HG03103 (cell line): ENCODE results near the gene PLA2G6.
"Not testable (repeated sequence)": the region's sequence is repeated elsewhere in the genome, so short reads cannot be mapped to it uniquely, and the experiment has no call there.

ENCODE experiments used
- ATAC-seq: cut with Tn5 transposase; IDR thresholded peaks from one replicate; pipeline ENCODE4 v1.9.1; 2021; ENCODE audit warnings: low read depth; ENCODE audit not compliant: unreplicated experiment

Gene PLA2G6

DNA sequence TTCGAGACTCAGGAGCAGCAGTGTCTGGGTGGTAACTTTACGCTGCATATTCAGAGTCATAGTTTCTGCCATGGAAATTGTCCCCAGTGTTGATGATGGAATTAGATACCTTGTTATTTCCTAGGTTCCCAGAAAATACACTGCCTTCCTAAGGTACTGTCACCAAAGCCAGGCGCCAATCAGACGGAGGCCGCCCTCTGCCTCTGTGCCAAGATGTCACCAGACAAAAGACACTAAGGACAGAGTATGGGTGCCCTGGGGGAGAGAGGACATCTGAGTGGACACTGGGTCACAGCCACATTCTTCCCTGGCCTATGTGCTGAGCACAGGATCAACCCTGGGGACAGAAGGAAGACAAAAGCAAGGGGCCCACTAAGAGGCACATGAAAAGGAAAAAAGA is 11.2 kb downstream of the PLA2G6 start:
- ATAC-seq: no peak

DNA sequence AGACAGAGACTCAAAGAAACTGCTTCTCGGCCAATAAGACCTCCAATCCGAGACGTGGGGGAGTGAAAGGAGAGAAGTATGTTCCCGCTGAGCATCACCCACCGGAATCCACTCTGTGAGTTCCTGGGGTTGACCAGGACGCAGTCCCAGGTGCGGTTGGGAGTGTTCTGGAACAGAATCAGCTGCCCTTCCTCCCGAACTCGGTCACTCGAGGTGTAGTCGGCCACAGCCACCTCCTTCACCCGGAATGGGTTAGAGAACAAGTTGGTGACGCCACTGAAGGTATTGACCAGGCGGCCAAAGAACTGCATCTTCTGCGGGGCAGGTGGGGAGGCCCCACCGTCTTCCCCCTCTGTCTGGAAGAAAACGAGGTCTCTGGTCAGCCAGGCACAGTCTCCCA is 12.5 kb downstream of the PLA2G6 start:
- ATAC-seq: no peak

DNA sequence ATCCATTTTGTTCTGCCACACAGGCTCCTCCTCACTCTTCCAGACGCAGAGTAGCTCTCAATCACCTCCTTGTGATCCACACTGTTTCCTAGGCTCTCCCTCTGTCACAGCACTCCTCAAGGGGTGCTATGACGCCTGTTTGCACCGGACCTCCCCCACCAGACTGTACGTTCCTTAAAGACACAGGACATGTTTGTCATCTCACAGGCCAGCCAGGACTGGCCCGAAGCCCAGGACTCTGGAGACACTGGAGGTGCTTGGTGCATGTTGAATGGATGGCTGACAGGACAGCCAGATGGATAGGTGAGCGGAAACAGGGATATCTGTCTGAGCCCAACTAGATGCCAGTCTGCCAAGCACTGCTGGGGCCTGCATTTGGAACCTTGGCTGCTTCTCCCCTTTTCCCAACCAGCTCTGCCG is 13.6 kb downstream of the PLA2G6 start:
- ATAC-seq: no peak

DNA sequence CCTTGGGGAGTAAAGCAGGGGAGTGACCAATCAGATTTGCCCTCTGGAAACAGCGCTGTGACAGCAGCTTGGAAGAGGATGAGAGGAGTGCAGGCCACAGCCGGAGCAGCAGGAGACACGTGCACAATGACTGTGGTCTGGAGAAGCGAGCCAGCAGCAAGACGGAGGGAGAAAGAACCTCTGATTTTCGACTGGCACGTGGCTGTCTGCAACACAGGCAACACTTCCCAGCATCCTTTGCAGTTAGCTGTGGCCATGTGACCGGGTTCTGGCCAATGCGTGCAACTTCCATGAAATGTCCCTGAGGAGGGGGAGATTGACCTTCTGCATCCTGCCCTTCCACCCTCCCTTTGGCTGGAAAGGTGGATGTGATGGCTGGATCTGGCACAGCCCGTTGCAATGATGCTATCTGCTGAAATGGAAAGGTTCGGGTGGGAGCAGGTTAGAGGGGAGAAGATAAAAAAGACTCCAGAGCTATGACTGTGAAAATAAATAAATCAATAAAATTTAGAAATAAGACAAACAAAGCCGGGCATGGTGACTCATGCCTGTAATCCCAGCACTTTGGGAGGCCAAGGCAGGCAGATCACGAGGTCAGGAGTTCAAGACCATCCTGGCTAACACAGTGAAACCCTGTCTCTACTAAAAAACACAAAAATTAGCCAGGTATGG is 15.6 kb downstream of the PLA2G6 start:
- no peak for ATAC-seq

DNA sequence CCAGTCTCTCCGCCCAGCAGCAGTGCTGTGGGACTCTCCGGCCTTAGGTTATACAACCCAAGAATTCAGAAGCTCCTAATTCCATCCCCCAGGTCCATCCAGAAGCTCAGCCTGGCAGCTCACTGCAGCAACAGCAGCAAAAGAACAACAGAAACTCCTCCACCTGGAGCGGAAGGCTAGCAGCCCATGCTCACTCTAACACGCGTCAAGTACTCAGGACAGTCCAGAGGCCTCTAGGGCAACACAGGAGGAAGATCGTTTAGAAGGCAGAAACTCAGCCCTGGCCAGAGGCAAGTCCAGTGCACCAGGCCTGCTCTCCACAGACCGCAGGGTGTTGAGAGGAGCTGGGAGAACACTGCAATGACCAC is 17.1 kb downstream of the PLA2G6 start:
- no peak for ATAC-seq

DNA sequence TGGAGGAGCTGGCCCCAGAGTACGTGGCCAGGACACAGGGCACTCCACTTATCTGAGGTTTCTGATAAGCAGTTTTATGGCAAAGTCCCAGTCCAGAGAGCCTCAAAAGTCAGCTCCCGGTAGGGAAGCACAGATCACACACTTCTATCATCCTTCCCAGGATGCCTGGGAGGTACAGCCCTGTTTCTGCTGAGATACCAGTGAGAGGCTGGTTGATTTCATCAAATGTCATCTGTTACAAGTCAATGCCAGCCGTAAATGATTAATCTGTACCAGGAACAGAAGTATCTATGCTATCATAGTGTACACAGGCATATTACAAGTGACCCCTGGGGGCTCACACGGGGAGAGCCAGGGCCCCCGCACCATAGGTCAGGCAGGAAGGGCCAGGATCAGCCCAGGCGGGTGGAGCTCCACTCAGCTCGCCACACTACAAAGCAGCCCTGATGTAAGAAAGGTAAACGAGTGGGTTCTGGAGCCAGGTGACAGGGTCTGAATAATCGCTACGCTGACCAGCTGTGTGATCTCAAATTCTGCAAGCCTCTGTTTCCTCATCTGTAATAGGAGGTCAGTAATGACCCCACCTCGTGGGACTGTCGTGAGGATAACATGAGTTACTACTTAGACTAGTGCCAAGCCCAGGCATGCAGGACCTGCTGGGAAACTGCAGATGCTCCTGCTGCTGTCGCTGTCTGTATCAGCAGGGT is 17.6 kb downstream of the PLA2G6 start:
- ATAC-seq: no peak

DNA sequence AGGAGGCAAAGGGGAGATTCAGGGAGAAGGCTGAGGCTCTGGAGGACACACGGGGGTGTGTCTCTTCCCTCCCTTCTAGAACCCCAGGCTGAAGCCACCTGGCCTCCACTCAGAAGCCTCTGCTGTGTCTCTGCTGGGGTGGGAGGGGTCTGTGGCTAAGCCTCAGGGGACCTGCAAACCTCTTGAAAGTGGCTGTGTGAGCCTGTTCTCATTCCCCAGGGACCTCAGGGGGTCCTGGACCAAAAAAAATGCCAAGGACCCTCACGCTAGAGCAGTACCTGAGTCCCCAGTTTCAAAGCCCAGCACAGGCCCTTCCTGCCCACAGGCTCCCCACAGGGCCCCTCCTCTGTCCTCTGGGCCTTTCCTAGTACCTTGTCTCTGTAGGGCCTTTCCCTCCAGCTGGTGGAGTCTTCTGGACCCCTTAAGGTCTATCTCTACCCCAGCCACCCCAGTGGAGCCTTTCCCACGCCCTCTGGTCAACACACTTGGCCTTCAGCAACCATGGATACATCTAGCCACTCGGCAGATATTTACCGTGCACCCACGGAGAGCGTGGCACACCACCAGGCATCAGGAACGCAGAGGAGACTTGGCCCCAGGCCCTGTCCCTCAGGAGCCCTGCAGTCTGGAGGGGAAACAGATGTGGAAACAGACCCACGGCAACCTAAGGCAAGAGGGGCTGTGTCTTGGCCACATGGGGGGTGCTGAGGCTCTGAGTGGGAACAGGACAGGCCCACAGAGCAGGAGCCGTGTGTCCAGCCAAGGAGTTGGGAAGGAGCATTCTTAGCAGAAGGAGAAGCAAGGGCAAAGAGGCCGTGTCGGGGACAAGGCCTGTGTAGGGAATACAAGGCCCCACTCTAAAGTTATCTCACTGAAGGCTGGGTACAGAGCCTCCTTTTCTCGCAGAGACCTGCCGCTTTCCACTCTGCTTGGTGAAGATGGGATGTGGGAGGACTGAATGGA is 18.5 kb downstream of the PLA2G6 start:
- ATAC-seq: no peak

DNA sequence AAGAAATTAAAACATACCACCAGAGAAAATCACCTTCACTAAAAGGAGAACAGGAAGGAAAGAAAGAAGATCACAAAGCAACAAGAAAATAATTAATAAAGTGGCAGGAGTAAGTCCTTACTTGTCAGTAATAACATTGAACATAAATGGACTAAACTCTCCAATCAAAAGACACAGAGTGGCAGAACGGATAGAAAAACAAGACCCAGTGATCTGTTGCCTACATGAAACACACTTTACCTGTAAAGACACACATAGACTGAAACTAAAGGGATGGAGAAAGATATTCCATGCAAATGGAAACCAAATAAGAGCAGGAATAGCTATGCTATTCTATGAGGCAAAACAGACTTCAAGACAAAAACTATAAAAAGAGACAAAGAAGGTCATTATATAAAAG is 25.9 kb downstream of the PLA2G6 start:
- no peak for ATAC-seq

DNA sequence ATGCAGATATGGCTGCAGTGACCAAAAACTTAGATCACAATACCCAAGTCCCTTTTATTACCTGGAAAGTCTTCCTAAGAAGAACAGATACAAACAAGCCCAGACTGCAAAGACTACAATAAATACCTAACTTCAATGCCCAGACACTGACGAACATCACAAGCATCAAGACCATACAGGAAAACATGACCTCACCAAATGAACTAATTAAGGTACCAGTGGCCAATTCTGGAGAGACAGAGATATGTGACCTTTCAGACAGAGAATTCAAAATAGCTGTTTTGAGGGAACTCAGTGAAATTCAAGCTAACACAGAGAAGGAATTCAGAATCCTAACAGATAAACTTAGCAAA is 27.1 kb downstream of the PLA2G6 start:
- not testable (repeated sequence) for ATAC-seq

DNA sequence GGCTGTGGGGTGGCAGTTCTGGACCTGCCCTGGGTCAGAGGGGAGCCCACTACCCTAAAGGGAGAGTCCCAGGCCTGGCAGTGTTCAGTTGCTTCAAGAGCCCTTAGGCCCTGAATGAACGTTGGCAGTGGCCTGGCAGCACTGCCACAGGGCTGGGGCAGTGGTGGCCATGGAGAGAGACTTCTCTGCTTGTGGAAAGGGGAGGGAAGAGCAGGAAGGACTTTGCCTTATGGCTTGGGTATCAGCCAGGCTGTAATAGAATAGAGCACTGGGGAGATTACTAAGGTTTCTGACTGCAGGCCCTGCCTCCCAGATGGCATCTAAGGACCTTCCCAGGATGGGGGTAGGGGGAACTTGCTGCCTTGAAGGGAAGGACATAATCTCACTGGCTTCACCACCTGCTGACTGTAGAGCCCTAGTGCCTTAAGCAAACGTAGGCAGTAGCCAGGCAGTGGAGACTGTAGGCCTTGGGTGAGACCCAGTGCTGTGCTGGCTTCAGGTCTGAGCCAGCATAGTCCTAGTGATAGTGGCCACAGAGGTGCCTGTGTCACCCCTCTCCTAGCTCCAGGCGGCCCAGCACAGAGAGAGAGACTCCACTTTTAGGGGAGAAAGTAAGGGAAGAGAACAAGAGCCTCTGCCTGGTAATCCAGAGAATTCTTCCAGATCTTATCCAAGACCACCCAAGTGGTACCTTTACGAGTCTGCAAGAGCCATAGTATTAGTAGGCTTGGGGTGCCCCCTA is 27.6 kb downstream of the PLA2G6 start:
- no peak for ATAC-seq

DNA sequence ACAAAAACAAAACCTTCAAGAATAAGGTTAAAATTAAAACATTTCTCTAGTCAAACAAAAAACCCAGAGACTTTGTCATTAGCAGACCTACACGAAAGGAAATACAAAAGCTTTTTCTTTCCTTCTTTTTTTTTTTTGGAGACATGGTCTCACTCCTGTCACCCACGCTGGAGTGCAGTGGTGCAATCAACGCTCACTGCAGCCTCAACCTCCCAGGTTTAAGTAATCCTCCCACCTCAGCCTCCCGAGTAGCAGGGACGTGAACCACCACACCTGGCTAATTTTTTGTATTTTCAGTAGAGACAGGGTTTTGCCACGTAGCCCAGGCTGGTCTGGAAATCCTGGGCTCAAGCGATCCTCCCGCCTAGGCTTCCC is 30.5 kb downstream of the PLA2G6 start:
- ATAC-seq: no peak

DNA sequence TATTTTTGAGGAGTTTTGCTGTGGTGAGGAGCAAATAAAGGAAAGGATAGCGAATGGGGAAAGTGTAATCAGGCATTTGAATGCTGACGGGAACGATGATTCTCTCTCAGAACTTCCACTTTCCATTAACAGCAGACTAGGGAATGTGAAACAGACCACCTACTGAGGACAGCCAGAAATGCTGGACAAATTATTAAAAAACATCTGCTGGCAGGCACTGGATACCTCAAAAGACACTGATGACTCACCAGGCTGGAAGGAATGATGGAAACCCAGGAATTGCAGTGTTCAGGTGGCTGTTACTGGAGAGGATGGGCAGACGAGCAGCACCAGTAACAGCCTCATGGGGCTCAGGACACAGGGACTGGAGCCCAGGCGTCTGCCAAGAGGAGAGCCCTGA is 33.4 kb downstream of the PLA2G6 start:
- ATAC-seq: no peak

DNA sequence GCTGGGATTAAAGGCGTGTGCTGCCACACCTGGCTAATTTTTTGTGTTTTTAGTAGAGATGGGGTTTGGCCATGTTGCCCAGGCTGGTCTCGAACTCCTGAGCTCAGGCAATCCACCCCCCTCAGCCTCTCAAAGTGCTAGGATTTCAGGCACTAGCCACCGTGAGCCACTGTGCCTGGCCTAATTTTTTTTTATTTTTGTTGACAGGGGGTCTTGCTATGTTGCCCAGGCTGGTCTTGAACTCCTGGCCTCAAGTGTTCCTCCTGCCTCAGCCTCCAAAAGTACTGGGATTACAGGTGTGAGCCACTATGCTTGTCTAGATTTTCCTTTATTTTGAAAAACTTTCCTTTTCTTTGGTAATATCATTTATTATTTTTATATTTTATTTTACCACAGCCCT is 35.5 kb downstream of the PLA2G6 start:
- not testable (repeated sequence) for ATAC-seq

DNA sequence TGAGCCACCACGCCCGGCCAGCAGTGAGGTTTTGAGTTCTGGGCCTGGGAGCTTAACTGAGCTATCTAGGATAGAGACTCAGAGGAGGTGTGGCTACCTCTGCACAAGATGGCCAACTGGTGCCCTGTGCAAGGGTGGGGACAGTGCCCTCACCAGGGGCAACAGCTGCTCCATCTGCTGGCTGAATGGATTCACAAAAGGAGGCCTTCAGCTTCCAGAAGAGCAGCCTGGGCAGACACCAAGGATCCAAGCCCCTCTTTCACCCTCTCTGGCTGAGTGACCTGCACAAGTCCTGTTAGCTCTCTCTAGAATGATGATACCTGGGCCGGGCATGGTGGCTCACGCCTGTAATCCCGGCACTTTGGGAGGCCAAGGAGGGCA is 37.6 kb downstream of the PLA2G6 start:
- no peak for ATAC-seq

DNA sequence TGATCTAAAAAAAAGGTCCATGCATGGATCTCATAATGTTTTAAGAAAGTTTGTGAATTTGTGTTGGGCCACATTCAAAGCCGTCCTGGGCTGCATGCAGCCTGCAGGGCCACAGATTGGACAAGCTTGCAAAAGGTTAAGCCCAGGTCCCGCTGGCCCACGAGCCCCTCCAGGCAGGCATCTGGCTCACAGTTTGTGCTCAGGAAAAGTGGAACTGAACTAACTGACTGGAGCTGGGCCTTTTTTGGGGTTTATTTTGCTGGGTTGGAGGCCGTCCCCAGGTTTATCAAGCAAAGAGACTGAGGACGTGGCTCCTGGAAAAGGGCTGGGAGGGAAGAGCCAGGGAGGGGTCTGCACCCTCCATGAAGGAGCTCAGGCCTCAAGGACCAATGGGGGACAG is 39.0 kb downstream of the PLA2G6 start:
- ATAC-seq: no peak

DNA sequence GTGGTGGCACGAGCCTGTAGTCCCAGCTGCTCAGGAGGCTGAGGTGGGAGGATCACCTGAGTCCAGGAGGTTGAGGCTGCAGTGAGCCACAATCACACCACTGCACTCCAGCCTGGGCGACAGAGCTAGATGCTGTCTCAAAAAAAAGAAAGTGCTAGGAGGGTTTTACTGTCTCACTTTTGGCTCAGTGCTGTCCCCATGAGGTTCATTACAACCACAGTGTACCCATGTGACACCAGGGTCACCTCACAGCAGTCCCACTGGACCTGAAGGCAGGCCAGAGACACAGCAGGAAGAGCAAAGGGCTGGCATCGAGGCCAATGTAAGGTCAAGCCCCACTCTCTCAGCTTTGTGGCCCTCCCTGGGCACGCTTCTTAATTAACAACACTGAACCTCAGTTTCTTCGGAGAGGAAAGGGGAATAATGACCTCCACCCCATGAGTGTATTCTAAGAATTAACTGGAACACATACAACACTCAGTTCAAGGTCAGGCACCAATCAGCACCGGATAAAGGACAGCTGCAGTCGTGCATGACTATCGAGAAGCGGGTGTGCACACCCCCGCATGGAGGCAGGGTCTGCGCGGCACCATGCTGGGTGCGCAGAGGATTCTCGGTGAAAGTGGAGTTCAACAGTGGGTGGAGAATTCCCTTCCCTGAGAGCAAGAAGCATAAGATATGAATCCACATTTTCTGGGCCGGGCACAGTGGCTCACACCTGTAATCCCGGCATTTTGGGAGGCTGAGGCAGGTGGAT is 40.2 kb downstream of the PLA2G6 start:
- no peak for ATAC-seq

DNA sequence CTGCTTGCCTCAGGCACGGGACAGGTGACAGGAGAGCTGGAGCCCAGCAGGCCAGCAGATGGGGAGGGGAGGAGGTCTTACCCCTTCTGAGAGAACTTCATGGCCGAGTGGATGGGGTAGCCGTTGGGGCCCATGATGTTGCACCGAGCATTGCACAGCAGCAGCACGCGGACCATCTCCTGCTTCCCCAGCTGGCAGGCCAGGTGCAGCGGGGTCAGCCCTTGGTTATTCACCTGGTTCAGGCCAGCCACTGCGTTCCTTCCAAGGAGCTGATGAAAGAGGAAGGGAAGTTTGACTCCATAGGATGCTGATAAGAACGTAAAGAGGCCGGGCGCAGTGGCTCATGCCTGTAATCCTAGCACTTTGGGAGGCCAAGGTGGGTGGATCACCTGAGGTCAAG is 41.7 kb downstream of the PLA2G6 start:
- ATAC-seq: no peak

DNA sequence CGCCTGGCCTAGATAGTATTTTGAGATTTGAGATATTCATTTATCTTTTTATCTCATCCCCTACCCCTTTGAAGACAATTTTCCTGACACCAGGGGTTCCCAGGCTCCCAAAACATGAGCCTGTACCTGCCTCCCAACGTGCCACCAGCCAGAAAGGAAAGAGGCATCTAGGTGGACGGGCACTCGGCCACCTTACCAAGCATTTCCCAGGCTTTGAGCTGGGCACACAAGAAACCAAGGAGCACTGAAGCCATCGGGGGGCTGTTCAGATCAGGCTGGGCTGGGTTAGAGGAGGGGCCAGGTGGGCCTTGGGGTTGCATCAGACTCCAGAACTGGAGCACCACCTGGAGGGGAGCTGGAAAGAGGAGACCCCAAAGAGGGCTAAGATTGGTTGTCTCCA is 42.7 kb downstream of the PLA2G6 start:
- ATAC-seq: no peak

DNA sequence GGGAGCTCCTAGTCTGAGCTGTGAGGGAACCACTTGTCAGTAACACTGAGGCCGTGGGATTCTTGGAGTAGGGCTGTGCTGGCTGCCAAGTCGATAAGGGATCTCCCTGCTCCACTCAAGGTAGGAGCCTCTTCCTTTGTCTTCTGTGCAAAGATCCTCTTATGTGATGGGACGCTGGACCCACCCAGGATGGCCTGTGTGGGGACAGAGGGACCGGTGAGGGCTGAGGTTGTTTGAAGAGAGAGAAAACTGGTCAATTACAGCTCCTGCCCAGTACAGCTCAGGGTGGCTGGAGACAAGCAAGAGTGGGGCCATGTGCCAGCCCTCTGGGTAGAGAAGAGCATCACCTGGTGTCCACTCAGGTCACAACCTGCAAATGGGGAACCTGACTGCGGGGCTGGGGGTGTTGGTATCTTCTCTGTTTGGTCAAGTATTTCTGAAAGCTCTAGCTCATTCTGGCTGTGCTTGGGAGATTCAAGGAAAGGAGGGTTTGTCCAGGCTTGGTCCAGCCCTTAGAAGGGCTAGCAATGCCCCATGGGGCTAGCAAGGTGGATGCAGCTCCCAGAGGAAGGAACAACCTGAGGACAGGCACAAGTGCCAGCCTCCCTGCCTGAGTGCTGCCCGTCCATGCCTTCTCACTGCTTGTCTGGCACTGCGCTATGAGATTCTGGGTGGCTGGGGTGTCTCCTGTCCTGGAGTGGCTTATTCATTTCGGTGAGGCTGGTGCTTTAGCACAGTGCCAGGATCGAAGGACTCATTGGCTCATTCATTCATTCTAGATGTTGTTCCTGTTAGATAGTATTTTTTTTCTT is 43.5 kb downstream of the PLA2G6 start:
- ATAC-seq: no peak
